Left lung (tissue), 10 donors: Measurements from ENCODE around the gene PNMT. TPM values are rescaled to one million over a fixed set of nuclear protein-coding genes. Genes with fewer than 3 reads are reported as not detected.

ENCODE experiments used
- ATAC-seq: fragments of 200-7000 bp; cut with Tn5 transposase; one replicate; pipeline ENCODE4 v1.9.1; 2020; ENCODE audit warnings: moderate library complexity
- DNase-seq, 4 donors: peaks; one replicate each; pipeline ENCODE4 v3.0.0-alpha.2; 2013 to 2020
- H3K27ac ChIP-seq, 2 donors: fragments of 200-600 bp; sonication (generic) in 1 of 2; one replicate each; pipeline versions ENCODE4 v1.5.0 to v1.8.0; 2020 to 2021
- H3K27me3 ChIP-seq, 2 donors: fragments of 200-600 bp; sonication (generic) in 1 of 2; one replicate each; pipeline versions ENCODE4 v1.5.0 to v1.8.0; 2020 to 2021
- H3K36me3 ChIP-seq, 2 donors: fragments of 200-600 bp; sonication (generic) in 1 of 2; one replicate each; pipeline versions ENCODE4 v1.5.0 to v1.8.0; 2020 to 2021
- H3K4me1 ChIP-seq, 2 donors: fragments of 200-600 bp; one replicate each; pipeline ENCODE4 v1.8.0; 2021
- H3K4me3 ChIP-seq, 2 donors: fragments of 200-600 bp; sonication (generic) in 1 of 2; one replicate each; pipeline versions ENCODE4 v1.5.0 to v1.8.0; 2020 to 2021; ENCODE audit warnings: mild to moderate bottlenecking in 1 of 2
- H3K9me3 ChIP-seq, 2 donors: fragments of 200-600 bp; sonication (generic) in 1 of 2; one replicate each; pipeline versions ENCODE4 v1.5.0 to v1.8.0; 2020 to 2021
- intact Hi-C, 2 donors: fragments of 100-400 bp; cut with DNase I; formaldehyde crosslinking; loops; one replicate each; pipeline versions ENCODE4 v1.11.2 to v1.14.2; 2022
- polyA plus RNA-seq, 6 donors: library from polyadenylated mRNA; unstranded; fragments of 120-200 nt; gene quantifications; one replicate each; pipeline ENCODE4 v1.2.1, GENCODE V29; 2013; ENCODE audit not compliant: insufficient read length in 6 of 6
- total RNA-seq, 2 donors: library from RNA; stranded (reverse); fragmentation: NEBNext Ultra II Directional; extraction: Animal tissue kit (Norgen Biotek cat#: 25700); gene quantifications; one replicate each; pipeline ENCODE4 v1.2.1, GENCODE V29; 2021
- TF ChIP-seq, protein P1 (sequence below), 2 donors: fragments of 200-600 bp; sonication (generic) in 1 of 2; IDR thresholded peaks; one replicate each; pipeline versions ENCODE4 v1.5.0 to v1.8.0; 2021; ENCODE audit warnings: antibody characterized with exemption in 2 of 2
- donor health status: DM: no; HTN: yes; CAD: no.
- donor health status: DM: no; HTN: no; CAD: no.

The PNMT gene
- total and polyA plus RNA-seq, 8 donors = 0.38 to 2.4 (median 1.7) TPM

DNA sequence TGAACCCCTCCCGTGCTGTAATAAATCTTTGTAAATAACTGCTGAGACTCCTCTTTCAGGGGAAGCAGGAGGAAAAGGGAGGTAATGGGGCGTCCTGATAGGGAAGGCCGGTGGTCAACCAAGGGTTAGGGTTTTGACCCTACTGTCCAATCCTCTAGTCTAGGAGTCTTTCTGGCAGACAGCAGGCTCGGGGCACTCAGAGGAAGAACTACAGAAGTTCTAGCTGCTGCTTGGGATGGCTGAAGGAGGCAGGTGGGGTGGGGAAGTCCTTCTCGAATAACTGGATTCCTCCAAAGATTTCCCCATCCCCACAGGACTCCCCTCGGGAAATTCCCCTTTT lies 31.7 kb upstream of the PNMT start:
- Histone ChIP-seq H3K4me1 (peaks cover 23 to 74% of the 10 kb centered on the region in 2 donors), H3K4me3 (peak overlapping the region; percentile 66 to 77), H3K9me3 (no peaks in the 10 kb centered on the region), H3K27me3 (peaks cover 0 to 8% of the 10 kb centered on the region in 2 donors), H3K36me3 (no peaks in the 10 kb centered on the region), H3K27ac (peak overlapping the region; percentile 77 to 89)
- DNase-seq (no peak), ATAC-seq (peak; percentile 1)
- TF ChIP-seq, protein P1, sequence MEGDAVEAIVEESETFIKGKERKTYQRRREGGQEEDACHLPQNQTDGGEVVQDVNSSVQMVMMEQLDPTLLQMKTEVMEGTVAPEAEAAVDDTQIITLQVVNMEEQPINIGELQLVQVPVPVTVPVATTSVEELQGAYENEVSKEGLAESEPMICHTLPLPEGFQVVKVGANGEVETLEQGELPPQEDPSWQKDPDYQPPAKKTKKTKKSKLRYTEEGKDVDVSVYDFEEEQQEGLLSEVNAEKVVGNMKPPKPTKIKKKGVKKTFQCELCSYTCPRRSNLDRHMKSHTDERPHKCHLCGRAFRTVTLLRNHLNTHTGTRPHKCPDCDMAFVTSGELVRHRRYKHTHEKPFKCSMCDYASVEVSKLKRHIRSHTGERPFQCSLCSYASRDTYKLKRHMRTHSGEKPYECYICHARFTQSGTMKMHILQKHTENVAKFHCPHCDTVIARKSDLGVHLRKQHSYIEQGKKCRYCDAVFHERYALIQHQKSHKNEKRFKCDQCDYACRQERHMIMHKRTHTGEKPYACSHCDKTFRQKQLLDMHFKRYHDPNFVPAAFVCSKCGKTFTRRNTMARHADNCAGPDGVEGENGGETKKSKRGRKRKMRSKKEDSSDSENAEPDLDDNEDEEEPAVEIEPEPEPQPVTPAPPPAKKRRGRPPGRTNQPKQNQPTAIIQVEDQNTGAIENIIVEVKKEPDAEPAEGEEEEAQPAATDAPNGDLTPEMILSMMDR (IDR thresholded peaks at IDR 0.05) = no peak
- intact Hi-C loops = loop anchor here in 1 of 2 donors (10.0 kb wide), 1 partner anchor 98 kb away; the partner anchor contains the start of genes GRB7 and MIEN1

DNA sequence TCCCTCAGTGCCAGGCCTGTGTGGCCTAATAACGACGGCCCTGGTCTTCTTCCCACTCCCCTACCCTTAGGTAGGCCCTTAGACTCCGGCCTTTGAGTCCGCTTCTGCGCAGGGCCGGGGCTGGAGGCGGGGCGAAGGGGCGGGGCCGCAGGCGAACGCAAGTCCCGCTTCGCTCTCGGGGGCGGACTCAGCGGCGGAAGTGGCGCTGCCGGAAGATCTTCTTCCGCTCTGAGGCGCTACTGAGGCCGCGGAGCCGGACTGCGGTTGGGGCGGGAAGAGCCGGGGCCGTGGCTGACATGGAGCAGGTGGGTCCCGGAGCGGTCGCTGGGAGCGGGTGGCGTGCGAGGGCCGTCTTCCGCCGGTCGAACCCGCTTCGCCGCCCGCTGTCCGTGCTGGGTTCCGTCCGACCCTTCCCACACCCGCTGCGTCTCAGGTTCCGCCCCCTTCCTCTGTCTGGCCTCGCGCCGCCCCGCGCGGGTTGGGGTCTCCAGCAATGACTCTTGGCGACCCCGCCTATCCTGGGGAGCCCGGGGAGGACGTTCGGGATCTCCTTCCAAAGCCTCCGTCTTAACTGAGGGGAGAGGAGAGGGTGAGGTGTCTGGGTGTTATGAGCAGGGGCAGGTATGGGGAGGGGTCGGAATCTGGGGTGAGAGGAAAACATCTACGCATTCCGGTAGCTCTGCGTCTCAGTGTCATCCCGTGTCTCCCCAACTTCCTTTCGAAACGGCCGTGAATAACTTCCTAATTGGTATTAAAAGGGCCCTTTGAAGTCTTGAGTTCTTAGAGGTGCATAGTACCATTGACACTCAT lies 31.1 kb upstream of the PNMT start, which contains the start of gene STARD3:
STARD3 (plus strand) TSS at position 218 of the 810 bp plus-strand sequence. CDS start 16,388 bp downstream, outside the sequence.
- intact Hi-C loops = loop anchor here in 1 of 2 donors (10.0 kb wide), 1 partner anchor 98 kb away; the partner anchor contains the start of genes GRB7 and MIEN1
- peak within 1 kb of the TSS; percentile 66 to 77 for H3K4me3 ChIP-seq
- peaks cover 23 to 76% of the 10 kb centered on the region in 2 donors for H3K4me1 ChIP-seq
- no peaks in the 10 kb centered on the region for H3K36me3 ChIP-seq
- peak within 1 kb of the TSS; percentile 77 to 89 for H3K27ac ChIP-seq
- H3K27me3 ChIP-seq = peaks cover 0 to 2% of the 10 kb centered on the region in 2 donors
- DNase-seq (peak; percentile 85 to 99 (median 93)), ATAC-seq (peak; percentile 95)
- H3K9me3 ChIP-seq = no peaks in the 10 kb centered on the region
- TF ChIP-seq, protein P1 (IDR thresholded peaks at IDR 0.05) = peak in 1 of 2 donors; percentile 10

DNA sequence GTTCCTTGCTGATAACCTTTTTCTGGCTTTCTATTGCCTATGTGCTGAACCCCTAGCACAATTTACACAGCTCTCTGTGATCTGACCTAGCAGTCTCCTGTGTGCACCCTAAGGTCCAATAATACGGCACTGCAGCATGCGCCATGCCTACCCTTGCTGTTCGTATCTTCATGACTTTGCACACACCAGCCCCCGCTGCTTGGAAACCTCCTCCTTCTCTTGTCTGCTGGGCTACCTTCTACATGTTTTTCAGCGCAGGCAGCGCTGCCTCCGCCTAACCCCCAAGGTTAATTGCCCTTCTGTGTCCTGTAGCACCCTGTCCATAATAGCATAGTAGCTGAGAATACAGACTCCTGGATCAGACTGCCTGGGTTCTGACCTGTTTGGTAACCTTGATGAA lies 29.9 kb upstream of the PNMT start:
- H3K27ac ChIP-seq = no peak overlapping the region
- H3K4me3 ChIP-seq = peak overlapping the region in 1 of 2 donors; percentile 77
- TF ChIP-seq, protein P1 (IDR thresholded peaks at IDR 0.05) = no peak
- peaks cover 33 to 88% of the 10 kb centered on the region in 2 donors for H3K4me1 ChIP-seq
- DNase-seq = no peak
- no peak for ATAC-seq
- H3K36me3 ChIP-seq = no peaks in the 10 kb centered on the region
- intact Hi-C loops = loop anchor here in 1 of 2 donors (10.0 kb wide), 1 partner anchor 96 kb away; the partner anchor contains the start of genes GRB7 and MIEN1
- no peaks in the 10 kb centered on the region for H3K27me3 ChIP-seq
- no peaks in the 10 kb centered on the region for H3K9me3 ChIP-seq

DNA sequence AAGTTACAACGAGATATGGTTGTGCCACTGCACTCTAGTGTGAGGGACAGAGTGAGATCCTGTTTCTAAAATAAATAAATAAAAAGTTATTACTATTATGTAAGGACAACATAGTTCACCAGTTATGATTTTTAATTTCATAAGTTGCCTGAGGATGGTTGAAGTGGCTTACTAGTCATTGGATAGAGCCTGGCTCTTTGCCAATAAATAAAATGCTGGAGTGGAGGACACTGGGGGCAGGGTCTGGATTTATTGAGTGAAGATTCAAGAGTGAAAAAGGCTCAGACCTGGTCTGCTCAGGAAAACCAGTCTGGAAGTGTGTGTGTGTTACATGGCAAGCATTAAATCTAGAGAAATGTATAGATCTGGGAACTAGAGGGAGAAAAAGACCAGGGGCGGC lies 29.2 kb upstream of the PNMT start:
- Histone ChIP-seq H3K27ac (no peak overlapping the region), H3K36me3 (no peaks in the 10 kb centered on the region), H3K9me3 (no peaks in the 10 kb centered on the region), H3K4me3 (no peak overlapping the region), H3K27me3 (no peaks in the 10 kb centered on the region), H3K4me1 (peaks cover 33 to 92% of the 10 kb centered on the region in 2 donors)
- TF ChIP-seq, protein P1 (IDR thresholded peaks at IDR 0.05) = no peak
- intact Hi-C loops = loop anchor here in 1 of 2 donors (10.0 kb wide), 1 partner anchor 96 kb away; the partner anchor contains the start of genes GRB7 and MIEN1
- no peak for ATAC-seq
- no peak for DNase-seq
